NCI-H2196 (cell line): ENCODE results near the gene GPM6B.
A peak's percentile ranks its signal among the peaks of the same experiment; 100 is the strongest.

Experiments
- DNase-seq: peaks from one replicate; lab custom pipeline; 2025; ENCODE audit not compliant: unreplicated experiment; lab: John Stamatoyannopoulos, UW

Gene GPM6B

DNA sequence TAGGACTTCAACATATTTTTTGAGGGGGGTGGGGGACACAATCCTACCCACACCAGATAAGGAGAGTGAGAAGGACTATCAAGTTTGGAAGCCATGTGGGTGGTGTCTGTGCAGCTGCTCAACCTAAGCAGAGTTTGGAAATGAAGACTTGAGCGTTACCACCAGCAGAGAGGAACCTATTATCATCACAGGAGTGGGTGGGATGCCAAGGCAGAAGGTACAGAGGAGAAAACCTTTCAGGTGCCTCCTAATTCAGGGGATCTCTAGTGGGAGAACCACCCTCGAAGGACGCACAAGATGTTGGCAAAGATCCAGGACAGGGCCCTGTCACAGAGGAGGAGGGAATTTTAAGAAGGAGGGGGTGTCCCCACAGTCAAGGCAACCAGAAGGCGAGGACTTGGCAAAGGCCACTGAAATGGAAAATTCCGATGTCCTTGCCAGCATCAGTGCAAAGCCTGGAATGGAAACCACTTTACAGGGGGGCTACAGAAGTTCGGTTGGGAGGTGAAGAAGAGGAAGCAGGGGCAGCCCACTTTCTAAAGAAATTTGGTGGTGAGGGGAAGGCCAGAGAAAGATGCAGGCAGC, 8.4 kb upstream of the GPM6B start:
- DNase-seq: no peak

DNA sequence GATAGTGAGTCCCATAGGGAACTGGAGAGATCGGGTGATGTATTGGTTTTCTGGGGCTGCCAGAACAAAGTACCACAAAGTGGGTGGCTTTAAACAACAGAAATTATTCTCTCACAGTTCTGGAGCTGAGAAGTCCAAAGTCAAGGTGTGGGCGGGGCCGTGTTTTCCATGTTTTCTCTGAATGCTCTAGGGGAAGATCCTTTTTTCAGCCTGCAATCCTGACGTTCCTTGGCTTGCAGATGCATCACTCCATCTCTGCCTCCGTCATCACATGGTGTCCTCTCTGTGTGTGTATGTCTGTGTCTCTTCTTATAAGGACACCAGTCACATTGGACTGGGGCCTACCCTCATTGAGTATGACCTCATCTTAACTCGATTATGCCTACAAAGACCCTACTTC, 7.9 kb upstream of the GPM6B start:
- no peak for DNase-seq

- DNase-seq: no peak
These were observed 4.8 kb upstream of the GPM6B start for GRCh38 chrX:13821738-13822137.

DNA sequence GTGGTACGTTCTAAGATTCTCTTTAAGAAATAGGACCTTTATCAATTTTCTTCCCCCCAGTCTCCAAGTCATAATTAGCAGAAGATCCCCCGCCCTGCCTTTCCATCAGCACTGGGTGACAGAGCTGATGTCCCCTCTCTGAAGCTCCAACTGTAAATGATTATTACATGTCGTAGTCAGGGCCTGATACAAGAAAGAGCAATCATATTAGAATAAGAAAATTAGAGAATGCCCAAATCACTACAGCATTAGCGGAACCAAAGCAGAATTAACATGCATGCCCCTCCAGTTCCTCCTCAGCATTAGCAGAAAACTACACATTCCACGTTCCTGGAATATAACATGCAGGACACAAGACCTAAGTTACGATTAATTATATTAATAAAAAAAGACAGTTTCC, 717 bp downstream of the GPM6B start:
- DNase-seq: no peak

DNA sequence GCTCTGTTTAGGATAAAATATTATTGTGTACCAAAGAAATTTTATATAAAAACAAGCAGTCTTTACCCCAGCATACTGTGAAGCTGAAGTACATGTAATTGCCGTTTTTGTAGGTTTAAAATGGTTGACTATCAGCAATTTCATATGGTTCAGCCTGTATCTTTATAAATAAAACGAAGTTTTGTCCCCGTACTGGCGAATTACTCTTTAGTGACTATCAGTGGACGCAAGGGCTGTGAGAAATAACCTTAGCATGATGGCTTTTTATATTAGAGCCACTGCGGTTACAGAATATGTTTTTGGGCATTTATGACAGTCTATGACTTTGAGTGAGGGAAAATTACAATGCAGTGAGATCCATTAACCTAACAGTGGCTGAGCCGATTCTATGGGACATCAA, 1.2 kb downstream of the GPM6B start:
- no peak for DNase-seq

- no peak for DNase-seq
These were observed 8.0 kb downstream of the GPM6B start for GRCh38 chrX:13808865-13809264.

DNA sequence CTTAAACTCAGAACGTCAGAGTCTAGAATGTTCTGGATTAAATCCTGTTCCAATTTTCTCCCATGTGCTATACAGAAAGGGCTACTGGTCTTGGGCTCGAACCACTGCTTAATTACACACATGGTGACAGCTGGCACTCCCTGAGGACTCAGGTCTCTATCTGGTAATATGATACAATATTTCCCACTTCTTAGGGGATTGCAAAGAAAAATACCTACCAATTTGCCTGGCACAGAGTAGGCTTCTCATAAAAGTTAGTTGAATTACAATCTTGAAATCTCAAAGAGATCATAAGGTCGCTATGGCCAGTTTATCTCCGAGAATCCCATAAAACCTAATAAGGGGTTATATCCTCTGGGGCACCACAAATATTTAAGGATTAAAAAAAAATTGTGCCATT, 8.6 kb downstream of the GPM6B start:
- no peak for DNase-seq

DNA sequence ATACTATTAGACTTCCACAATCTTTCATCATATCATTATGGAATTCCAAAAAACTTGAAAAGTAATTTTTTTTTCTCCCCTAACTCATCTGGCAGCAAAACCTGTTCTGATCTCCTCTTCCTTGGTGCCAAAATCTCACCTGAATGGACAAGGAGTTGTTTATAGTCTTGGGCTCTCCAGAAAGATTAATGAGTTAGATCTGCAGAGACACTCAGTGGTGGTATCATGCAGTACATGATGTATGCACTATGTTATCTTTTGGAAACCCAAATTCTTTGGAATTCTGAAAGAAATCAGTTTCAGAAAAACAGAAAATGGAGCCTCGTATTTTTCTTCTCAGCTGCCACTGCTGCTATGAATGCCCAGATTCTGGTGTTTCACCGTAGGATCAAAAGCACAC, 11.7 kb downstream of the GPM6B start:
- no peak for DNase-seq

- no peak for DNase-seq
These were observed 13.8 kb downstream of the GPM6B start for GRCh38 chrX:13803116-13803515.

DNA sequence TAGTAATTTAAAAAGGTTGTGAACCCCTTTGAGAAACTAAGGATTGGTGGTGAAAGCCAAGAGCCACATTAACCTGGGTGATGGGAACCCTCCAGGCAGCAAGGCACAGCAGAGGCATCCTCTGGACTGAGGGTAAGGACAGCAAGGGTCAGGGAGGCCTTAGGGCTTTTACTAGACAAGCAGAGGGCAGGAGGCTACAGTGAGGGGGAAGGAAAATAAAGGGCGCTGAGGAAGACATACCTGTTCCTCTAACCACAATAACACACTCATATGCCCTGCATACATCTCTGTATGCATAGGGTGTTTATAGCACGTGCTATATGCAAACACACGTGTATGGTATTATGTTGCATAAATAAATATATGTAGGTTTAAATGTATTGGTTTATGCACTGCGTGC, 18.7 kb downstream of the GPM6B start:
- DNase-seq: no peak

DNA sequence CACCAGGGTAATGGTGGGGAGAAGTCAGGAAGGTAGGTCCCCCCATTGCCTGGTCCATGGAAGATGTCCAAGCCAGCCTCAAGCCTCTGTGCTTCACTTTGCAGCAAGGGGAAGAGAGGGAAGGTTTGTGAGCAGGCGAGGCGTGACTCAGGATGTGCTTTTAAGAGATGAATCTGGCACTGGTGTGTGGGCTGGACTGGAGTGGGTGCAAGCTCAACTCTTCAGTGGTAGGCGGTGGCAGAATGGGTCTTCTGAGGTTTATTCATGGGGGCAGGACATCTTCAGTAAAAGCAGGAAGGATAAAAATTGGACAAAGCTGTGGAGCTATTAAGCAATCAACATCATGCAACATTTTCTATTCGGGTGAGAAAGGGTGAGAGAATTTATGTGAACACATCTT, 19.4 kb downstream of the GPM6B start:
- no peak for DNase-seq

DNA sequence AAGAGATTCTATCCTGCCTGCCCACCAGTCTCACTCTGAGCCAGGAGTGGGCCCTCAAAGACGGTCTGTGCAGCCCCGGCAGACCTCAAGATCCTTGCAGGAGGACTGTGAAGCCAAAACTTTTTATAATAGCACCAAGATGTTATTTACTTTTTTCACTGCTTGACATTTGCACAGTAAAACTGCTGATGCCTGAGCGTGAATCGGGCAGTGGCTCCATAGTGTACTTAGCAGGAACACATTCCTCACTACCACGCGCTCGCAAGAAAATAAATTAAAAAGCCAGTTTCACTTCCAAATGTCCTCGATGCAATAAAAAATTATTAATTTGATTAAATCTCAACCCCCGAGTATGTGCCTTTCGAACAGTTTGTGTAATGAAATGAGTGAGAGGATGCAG, 22.5 kb downstream of the GPM6B start:
- no peak for DNase-seq

- DNase-seq: no peak
These were observed 23.0 kb downstream of the GPM6B start for GRCh38 chrX:13793897-13794296.

- DNase-seq: peak; percentile 11
These were observed 25.3 kb downstream of the GPM6B start for GRCh38 chrX:13791559-13791958.

DNA sequence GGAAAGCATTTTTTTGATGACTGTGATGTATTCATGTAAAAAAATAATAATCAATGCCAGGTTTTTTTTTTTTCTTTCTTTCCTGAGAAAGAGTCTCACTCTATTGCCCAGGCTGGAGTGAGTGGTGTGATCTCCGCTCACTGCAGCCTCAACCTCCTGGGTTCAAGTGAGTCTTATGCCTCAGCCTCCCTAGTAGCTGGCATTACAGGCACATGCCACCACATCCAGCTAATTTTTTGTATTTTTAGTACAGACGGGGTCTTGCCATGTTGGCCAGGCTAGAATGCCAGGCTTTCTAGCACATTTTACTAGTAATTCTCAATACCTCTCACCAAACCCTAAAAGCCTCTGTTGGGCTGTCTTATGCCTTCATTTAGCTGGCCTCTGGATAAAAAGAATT, 25.7 kb downstream of the GPM6B start:
- DNase-seq: no peak

GRCh38 chrX:13790206-13791131, 26.4 kb downstream of the GPM6B start:
- no peak for DNase-seq

DNA sequence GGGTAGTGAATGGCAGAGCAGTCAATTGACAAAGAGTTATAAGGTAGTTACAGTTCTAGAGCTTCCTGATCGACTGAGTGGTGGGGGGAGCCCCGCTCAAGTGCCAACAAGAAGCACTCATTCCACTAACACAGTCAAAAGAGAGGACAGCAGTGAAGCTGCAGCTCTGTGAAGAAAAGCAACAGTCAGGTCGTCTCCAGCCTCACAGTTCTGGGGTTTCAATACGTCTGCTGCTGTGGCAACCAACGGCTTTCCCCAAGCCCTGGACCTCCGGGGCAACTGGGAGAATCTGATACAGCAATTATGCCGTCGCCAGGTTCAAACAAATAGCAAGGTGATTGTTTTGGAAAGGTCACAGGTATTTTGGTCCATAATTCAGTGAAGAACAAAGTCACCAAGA, 30.8 kb downstream of the GPM6B start:
- DNase-seq: peak; percentile 55

- DNase-seq: no peak
These were observed 35.9 kb downstream of the GPM6B start for GRCh38 chrX:13780868-13781427.

GRCh38 chrX:13778916-13779315, 38.0 kb downstream of the GPM6B start:
- DNase-seq: no peak

GRCh38 chrX:13776387-13776786, 40.5 kb downstream of the GPM6B start:
- no peak for DNase-seq

DNA sequence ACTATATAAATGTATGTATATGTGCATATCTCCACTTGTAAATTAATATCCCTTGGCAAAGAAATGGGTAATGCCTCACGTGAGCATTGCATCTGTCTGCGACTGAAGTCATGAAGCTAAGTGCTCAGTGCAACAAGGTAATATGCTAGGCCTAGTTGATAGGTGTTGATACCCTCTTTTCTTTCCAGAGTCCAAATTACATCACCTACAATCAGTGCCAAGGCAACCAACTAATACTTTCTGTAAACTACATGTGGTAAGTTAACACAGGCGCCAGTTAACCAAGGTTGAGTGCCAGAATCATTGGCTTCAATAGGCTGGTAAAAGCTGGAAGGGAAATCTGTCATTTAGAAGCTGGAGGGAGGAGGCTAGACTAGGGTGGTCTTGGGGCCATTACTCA, 41.1 kb downstream of the GPM6B start:
- DNase-seq: no peak

- no peak for DNase-seq
These were observed 42.2 kb downstream of the GPM6B start for GRCh38 chrX:13774696-13775095.
